Progenitor cell of endocrine pancreas (in vitro differentiated cells): ENCODE measurements around the gene CCNI2. TPM values are rescaled to one million over a fixed set of nuclear protein-coding genes. Genes with fewer than 3 reads are reported as not detected.

Experiments
- DNase-seq: peaks from one replicate; pipeline ENCODE4 v3.0.0; 2021; ENCODE audit warnings: low spot score; ENCODE audit not compliant: unreplicated experiment
- H3K27ac Mint-ChIP-seq: 2 replicates; pipeline ENCODE4 v1.8.0; 2021; ENCODE audit warnings: mild to moderate bottlenecking, moderate library complexity, mixed read lengths
- H3K27me3 Mint-ChIP-seq: 2 replicates; pipeline ENCODE4 v1.8.0; 2021; ENCODE audit warnings: mixed read lengths
- H3K36me3 Mint-ChIP-seq: 2 replicates; pipeline ENCODE4 v1.8.0; 2022; ENCODE audit warnings: mixed read lengths; ENCODE audit not compliant: insufficient read depth
- H3K4me1 Mint-ChIP-seq: 2 replicates; pipeline ENCODE4 v1.8.0; 2021; ENCODE audit warnings: low read depth, mixed read lengths
- H3K4me3 Mint-ChIP-seq: 2 replicates; pipeline ENCODE4 v1.8.0; 2021; ENCODE audit warnings: low read depth, mild to moderate bottlenecking, moderate library complexity, mixed read lengths
- H3K9me3 Mint-ChIP-seq: 2 replicates; pipeline ENCODE4 v1.8.0; 2021; ENCODE audit warnings: low read depth, mixed read lengths
- CTCF ChIP-seq: fragments of 200-600 bp; sonication (generic); IDR thresholded peaks from one replicate; pipeline ENCODE4 v1.5.0; 2021; ENCODE audit warnings: antibody characterized with exemption, mild to moderate bottlenecking; ENCODE audit not compliant: unreplicated experiment
- total RNA-seq: library from RNA; stranded (reverse); gene quantifications from 2 replicates; pipeline ENCODE4 v1.2.1, GENCODE V29; 2021

The CCNI2 gene
- total RNA-seq, 1 donor from 2014 or later: 0.36 TPM

DNA sequence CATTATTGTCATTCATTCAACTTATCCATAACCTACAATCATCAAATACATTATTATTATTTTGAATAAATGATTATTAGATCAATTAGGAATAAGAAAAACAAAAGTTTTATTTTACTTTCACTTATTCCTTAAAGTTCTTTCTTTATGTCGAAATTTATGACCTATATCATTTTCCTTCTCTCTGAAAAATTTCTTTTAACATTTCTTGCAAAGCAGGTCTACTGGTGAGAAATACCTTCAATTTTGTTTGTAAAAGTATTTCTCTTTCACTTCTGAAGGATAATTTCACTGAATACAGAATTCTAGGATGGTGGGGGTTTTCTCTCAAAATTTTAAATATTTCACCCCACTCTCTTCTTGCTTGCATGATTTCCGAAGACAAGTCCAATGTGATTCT lies 2.6 kb upstream of the CCNI2 start:
- H3K27ac Mint-ChIP-seq: no peak overlapping the region
- DNase-seq: no peak
- no peaks in the 10 kb centered on the region for H3K36me3 Mint-ChIP-seq
- peaks cover 59% of the 10 kb centered on the region for H3K27me3 Mint-ChIP-seq
- no peak overlapping the region for H3K4me3 Mint-ChIP-seq
- no peak for TF ChIP-seq CTCF
- H3K4me1 Mint-ChIP-seq: no peaks in the 10 kb centered on the region
- no peaks in the 10 kb centered on the region for H3K9me3 Mint-ChIP-seq

- no peaks in the 10 kb centered on the region for H3K9me3 Mint-ChIP-seq
- no peak for DNase-seq
- peaks cover 68% of the 10 kb centered on the region for H3K27me3 Mint-ChIP-seq
- H3K27ac Mint-ChIP-seq: no peak overlapping the region
- no peaks in the 10 kb centered on the region for H3K36me3 Mint-ChIP-seq
- H3K4me3 Mint-ChIP-seq: peak overlapping the region; percentile 56
- no peak for TF ChIP-seq CTCF
- H3K4me1 Mint-ChIP-seq: no peaks in the 10 kb centered on the region
Observed at GRCh38 chr5:132746592-132746953, 653 bp upstream of the CCNI2 start.

- peaks cover 62% of the 10 kb centered on the region for H3K27me3 Mint-ChIP-seq
- H3K9me3 Mint-ChIP-seq: no peaks in the 10 kb centered on the region
- H3K4me3 Mint-ChIP-seq: peak overlapping the region; percentile 21
- H3K27ac Mint-ChIP-seq: no peak overlapping the region
- no peaks in the 10 kb centered on the region for H3K4me1 Mint-ChIP-seq
- DNase-seq: peak; percentile 23
- no peak for TF ChIP-seq CTCF
- no peaks in the 10 kb centered on the region for H3K36me3 Mint-ChIP-seq
Observed at GRCh38 chr5:132747616-132748440, 602 bp downstream of the CCNI2 start.

GRCh38 chr5:132748522-132749000 lies 1.3 kb downstream of the CCNI2 start:
- no peak for DNase-seq
- H3K27me3 Mint-ChIP-seq: peaks cover 58% of the 10 kb centered on the region
- peak overlapping the region; percentile 21 for H3K4me3 Mint-ChIP-seq
- H3K4me1 Mint-ChIP-seq: no peaks in the 10 kb centered on the region
- no peaks in the 10 kb centered on the region for H3K36me3 Mint-ChIP-seq
- H3K27ac Mint-ChIP-seq: no peak overlapping the region
- no peaks in the 10 kb centered on the region for H3K9me3 Mint-ChIP-seq
- no peak for TF ChIP-seq CTCF

DNA sequence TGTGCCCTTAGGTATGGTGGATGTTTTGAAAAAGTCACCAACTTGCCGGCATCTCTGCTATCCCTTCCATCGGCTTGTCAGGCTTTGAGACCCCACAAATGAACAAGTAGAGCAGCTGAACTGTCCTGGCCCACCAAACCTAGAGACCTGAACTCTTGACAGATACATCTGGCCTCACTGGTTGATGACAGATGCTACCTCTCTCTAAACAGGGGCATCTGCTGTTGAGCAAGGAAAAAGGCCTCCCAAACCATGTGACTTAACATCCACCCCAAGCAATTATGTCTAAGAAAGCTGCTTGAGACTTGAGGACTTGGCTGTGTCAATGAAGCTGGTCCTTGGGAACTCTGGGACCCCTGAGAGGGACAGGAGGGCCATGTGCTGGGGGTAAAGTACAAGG lies 2.3 kb downstream of the CCNI2 start:
- H3K27me3 Mint-ChIP-seq: peaks cover 55% of the 10 kb centered on the region
- no peak overlapping the region for H3K4me3 Mint-ChIP-seq
- no peaks in the 10 kb centered on the region for H3K4me1 Mint-ChIP-seq
- no peak for TF ChIP-seq CTCF
- DNase-seq: no peak
- no peaks in the 10 kb centered on the region for H3K36me3 Mint-ChIP-seq
- no peaks in the 10 kb centered on the region for H3K9me3 Mint-ChIP-seq
- H3K27ac Mint-ChIP-seq: no peak overlapping the region
